Hematopoietic multipotent progenitor cell treated with erythropoietin and hydrocortisone succinate and interleukin-3 and kit ligand, for 8 days (in vitro differentiated cells): ENCODE measurements around the gene PPM1A.

Experiments
- DNase-seq: peaks from one replicate; pipeline ENCODE4 v3.0.0-alpha.2; 2015

Gene PPM1A

DNA sequence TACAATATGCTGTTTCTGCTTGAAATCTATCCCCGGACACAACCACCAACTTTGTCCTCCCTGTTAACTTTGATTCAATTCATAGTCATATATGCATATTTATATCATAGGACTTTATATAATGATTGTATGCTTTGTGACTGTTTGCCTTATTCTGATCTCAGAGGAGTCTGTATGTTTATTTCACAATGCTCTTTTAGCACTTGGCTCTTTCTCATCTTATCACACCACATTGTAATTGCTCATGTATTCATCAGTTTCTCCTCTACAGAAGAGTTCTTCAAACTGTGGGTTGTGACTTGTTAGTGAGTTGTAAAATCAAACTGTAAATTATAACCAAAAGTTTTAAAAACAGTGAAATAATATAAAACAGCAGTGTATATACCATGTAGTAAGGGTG lies 21.7 kb upstream of the PPM1A start:
- DNase-seq = no peak

DNA sequence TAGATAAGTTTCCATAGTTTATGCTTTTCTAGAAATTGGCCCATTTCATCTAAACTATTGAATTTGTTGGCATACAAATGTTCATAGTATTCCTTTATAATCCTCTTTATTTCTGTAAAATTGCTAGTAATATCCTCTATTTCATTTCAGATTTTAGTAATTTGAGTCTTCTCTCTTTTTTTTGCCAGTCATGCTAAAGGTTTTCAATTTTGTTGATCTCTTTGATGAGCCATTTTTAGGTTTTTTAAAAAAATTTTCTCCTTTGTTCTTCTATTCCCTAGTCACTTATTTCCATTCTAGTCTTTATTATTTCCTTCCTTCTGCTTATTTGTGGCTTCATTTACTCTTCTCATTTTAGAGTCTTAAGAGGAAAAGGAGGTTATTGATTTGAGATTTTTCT lies 19.4 kb upstream of the PPM1A start:
- DNase-seq = no peak

DNA sequence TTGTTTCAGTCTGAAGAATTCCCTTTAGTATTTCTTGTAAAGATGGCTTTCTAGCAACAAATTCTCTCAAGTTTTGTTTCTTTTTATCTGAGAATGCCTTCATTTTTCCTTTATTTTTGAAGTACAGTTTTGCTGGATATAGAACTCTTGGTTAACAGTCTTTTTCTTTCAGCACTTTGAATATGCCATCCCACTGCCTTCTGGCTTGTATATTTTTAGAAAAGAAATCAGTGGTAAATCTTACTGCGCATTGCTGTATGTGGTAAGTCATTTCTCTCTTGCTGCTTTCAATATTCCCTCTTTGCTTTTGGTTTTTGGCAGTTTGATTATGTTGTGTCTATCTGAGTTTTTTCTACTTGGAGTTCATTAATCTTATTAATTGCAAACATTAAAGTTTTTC lies 16.8 kb upstream of the PPM1A start:
- DNase-seq = no peak

DNA sequence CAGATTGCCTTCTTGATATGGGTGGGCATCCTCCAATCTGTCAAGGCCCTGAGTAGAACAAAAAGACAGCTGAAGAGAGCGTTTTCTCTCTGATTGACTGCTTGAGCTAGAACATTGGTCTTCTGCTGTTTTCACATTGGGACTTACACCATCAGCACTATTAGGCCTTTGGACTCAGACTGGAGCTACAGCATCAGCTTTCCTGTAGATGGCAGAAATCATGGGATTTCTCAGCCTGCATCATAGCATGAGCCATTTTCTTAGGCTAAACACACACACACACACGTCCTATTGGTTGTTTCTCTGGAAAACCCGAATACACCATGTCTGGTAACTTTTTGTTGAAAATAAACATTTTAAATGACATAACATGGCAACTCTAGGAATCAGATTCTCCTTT lies 15.8 kb upstream of the PPM1A start:
- DNase-seq = no peak

DNA sequence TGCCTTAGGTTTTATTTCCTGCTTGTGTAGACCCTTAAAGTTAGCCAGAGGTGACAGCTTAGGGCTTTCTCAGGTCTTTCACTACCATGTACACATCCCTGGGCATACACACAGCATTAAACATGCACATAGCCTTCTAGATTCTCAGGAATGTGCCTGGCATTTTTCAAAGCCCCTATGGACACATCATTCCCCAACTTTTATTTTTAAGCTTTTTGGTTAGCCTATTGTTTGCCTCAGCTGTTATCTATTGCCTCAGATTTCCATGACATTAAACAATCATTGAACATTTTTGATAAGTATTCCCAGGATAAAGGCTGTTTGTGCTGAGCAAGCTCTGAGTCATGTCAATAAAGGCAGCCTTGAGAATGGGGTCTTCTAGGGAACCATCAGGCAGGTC lies 15.1 kb upstream of the PPM1A start:
- no peak for DNase-seq

DNA sequence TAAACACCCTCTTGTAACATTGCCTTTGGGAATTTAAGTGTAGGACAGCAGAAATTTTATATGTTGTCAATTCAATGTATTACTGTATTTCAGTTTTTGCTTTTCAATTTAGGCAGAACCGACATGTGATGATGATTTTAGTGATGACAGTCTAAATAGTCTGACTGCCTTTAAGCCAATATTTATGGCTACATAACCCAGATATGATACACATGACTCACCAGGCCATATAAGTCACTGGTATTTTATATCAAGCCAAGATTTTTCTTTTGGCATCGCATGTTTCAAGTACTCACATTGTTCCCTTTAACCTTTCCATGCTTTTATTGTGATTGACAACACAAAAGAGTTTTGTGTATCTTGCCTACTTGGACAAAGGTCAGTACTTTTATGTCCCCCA lies 13.6 kb upstream of the PPM1A start:
- DNase-seq = no peak

DNA sequence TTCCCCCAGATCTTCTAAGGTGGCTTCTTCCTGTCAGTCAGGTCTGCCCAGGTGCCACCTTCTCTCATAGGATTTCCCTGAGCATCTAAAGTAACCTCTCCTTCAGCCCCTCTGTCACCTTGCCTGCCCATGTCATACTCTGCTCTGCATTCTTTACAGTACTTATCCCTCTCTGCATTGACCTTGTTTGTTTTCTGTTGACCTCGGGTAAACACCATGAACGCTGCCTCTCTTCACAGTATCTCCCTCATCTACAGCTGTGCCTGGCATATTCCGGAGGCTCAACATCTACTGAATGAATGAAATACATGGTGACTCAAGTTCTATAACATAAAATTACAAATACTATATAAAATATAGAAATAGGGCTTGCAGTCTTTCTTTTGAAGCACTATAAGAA lies 10.1 kb upstream of the PPM1A start:
- no peak for DNase-seq

DNA sequence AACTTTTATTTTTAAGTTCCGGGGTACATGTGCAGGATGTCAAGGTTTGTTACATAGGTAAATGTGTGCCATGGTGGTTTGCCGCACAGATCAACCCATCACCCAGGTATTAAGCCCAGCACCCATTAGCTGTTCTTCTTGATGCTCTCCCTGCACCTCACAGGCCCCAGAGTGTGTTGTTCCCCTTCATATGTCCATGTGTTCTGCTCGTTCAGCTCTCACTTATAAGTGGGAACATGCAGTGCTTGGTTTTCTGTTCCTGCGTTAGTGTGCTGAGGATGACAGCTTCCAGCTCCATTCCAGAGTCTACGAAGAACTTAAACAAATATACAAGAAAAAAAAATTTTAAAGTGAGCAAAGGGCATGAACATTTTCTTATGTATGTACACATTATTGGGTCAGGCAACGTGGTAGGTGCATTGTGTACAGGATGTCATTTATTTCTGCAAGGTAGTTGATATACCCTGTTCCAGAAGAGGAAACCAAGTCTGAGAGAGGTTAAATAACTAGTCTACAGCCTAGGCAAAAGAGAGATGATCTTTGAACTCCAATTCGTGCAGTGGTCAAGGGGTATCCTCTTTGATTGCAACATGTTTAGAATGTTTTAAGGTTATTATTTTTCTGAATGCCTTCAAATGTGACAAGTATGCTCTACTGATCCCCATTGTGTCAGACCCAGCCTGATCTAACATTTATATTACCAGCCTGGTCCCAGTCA lies 8.7 kb upstream of the PPM1A start:
- DNase-seq = no peak

DNA sequence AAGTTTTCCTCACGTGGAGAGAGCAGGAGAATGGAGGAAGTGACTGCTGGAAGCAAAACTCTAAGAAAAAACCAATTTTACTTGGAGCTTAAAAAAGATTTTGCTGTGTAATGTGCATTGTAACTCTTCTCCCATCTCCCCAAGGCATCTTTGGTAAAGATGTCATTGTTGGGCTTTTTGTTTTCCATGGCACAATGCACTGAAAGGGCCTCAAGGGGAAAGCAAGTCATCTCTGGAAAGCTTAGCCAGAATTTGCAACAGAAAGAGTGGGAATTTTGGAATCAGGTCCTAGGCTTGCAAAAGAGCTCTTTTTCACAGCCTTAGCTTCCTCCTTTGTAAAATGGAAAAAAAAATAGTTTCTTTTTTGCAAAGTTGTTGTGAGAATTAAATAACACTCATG lies 7.9 kb upstream of the PPM1A start:
- no peak for DNase-seq

DNA sequence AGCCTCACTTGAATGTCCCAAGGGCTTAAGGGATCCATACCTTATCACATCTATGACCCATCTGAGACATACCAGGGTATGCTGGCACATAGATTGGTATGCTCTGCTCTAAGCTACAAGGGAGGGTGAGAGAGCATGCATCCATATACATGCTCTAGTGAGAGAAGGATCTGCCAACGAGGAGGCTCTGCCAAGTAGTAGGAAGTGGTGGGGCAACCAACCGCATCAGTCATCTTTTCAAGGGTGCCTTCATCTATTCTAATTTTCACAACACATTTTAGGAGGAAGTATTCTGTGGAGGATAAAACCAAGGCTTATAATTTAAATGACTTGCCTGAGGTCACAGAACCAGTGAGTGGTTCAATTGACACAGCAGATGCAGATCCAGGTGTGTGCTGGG lies 6.6 kb upstream of the PPM1A start:
- no peak for DNase-seq

DNA sequence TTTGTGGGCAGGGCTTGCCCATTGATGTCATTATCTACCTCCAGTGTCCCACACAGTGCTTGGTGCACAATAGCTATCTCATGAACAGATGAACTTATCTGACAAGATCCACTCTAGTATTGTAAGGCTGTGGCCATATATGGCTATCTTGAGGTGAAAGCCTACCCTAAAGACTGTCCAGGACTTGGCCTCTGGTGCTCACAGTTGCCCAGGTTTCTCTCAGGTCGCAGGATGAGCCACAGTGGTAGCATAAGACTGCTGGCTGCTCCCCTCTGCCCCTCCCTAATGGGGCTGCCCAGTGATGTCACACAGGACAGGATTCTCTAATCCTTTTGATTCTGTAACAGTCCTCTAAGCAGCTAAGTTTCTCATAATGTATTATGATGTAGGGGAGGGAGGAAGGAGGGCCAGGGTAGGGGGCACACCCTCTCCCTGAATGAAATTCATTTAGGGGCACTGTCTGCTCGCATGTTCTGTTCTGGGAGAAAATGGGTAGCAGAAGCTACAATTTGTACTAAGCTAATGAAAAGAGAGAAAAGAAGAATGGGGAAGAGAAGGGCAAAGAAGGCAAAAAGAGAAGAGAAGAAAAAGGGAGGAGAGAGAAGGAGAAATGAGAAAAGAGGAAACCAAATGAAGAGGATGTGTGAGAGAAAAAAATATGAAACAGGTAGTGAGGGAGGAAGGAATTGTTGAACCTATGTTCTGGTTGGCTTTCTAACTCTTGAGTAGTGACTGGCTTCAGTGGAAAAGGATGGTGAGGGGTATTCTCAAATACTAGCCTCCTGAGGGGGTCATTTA lies 3.4 kb upstream of the PPM1A start:
- peak; percentile 85 for DNase-seq

DNA sequence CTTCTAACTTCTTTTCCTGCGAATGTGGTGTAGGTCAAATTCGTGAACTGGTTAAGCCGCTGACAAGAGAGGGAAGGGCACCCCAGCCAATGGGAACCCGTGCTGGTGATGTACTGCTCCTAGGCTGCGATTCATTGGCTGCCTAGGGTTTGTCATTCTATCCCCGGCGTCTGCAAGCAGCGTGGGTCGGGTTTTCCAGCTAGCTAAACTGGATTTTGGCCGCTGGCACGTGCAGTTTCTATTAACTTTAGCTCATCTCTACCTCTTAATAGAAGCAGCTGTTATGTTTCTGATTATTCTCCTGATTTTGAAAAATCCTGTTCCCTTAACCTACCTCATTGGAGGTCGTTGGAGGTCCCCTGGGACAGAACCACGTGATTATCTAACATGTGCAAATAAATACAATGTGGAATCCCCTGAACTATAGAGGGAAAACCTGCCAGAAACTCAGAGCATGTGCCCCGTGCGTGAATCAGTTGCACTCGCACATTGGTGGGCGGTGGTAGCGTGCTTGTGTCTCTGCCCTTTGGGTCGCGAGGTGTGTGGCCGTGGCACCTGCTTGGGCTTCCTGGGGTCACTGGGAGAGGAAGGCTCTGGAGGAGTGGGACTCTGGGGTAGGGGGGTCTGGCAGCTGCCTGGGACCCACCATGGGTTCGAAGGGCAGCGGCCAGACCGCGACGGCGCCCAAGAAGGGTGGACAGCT lies 876 bp upstream of the PPM1A start:
- peak; percentile 95 for DNase-seq

DNA sequence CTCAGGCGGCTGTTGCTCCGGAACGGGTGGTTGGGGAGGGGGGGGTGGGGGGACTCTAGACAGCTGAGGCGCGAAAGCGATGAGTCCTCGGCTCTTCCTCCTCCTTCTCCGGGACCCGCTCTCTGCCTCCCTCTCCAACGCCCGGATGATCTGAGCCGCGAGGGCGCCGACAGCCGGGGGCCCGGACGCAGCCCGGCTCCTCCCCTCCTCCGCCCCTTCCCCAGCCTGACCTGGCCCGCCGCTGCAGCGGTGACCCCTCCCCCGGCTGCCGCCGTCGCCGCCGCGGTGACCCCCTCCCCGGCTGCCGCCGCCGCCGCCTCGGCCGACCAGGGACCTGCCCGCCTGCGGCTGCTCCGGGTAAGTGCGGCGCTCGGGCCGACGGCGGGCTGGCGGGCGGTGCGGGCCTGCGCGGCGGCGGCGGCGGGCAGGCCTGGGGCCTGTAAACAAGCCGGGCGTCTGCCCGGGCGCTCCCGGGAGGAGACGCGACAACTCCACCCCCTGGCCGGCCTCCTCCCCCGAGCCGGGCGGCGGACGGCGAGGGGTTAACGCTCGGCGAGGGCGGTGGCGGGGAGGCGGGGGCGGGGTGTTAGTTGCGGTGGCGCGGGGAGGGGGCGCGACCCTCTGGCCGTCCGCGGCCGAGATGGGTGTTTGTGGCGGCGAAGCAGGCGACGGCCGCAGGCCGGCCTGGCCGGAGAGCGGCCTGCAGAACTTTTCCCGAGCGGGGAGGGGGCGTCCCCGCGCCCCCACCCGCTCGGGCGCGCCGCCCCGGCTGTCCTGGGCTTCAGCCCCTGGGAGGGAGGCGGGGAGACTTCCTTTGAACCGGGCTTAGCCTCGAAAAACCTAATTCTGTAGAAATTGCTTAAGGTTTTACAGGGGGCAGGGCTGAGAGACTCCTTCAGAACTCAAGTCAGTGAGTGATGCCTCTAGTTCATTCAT lies 568 bp downstream of the PPM1A start:
- peak; percentile 77 for DNase-seq

DNA sequence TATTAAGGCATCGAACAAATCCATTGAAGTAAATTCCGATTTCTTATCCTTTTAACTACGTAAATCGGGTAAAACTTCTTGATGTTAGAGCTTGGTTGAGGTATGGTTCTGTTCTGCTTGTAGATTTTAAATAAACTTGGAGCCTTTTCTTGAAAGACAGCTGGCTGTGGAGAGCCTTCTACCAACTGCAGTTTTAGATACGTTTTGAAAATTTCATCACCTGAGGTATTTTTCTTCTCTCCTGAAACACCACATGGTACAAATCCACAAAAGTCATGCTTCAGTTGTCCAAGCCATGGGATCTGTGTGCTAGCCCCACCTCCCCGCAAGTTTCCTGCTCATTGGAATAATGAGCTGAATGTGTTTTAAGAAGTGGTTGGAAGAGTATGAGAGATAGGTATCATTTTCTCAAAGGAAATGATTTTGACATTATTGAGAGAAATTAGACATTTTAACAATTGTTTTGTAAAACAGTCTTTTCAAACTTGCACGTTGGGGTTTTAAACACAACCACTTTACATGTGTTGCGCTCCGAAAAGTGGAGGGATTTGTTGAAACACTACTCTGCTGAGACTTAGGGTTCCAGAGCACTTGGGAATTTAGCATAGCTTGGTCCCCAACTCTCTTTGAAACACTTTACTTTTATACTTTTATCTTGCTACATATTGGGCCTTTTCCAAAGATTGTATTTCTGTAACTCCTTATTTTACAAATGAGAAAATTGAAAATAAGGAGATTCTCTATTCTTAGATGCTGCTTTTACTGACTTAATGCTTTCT lies 1.4 kb downstream of the PPM1A start:
- peak; percentile 35 for DNase-seq

DNA sequence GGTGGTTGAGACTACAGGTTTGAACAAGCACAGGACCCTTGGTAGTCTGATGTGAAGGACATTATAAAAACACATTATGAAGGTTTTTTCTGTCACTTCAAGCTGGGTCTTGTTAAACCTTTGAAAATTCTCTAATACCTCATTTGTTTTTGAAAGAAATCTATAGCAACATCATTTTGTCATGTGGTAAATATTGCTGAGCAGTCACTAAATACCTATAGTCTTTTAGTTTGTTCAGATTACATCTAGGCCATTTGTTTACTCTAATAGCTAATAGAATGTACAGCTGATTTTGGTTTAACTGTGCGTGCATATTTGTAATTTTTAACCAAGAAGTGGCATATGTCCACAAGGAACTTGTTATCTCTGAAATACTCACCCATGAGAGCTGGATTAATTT lies 2.9 kb downstream of the PPM1A start:
- no peak for DNase-seq

DNA sequence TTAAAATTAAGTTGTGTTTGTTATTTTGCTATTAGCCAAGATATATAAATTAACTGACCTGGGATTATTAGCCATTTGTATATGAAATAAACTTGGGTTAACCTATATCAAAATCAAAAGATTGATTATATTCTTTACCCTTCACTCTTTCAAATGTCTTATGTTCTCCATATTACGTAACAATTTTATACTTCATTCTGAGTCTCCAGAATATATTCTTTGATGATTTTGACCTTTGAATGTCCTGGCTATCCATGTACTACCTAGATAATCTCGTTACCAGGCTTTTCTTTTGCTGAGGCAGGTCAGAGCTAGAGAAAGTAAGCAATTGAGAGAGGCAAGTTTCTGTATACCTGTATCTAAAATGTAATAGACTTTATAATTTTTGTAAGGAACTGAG lies 3.6 kb downstream of the PPM1A start:
- DNase-seq = no peak

DNA sequence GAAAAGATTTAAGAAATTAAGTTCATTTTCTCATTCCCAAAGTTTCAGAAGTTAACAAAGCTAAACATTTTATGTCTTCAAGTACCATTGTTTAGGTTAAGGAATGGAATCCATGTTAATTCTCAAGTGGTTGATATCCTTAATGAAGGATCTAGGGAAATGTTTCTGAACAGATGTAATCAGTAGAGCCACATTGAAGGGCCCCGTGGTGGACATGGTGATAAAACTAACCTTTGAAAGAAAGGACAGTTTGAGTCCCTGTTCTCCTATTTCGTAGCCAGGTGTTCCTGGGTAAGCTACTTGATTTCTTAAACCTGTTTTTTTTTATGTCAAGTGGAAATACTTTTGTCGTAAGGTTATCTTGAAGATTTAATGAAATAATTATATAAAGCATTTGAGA lies 4.6 kb downstream of the PPM1A start:
- DNase-seq = peak; percentile 65

DNA sequence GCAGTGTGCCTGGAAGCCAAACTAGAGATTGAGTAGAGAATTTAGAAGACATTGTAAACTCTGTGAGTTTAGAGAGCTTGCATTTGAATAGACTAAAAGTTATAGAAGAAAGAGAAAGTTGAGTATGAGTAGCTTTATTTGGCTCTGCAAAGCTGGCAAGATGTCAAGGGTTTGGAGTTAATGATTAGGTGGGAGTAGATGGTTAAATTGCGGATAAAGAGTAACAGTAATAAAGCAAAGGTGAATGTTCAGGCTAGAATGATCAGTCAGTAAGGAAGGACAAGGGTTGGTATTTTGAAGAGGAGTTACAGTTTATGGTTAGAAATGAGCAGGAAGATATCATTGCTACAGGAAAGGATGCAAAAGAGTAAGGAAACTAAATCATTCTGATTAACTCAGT lies 5.2 kb downstream of the PPM1A start:
- peak; percentile 24 for DNase-seq

DNA sequence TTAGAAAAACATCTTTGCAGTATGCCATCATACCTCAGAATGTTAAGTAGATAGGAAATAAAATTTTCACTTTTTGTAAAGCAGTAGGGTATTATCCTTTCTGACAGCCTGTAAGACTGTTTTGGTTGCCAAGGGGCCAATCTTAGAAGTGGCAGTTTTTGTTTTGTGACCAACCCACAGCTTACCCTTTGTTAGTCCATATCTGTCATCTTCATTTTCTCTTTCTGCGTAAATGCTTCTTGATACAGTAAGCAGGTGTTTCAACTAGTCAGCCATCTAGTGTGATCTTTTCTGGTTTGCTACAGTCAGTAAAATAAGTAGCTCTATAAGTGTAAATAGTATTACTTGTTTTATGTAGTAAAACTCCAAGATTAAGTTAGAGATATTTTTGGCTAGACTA lies 8.8 kb downstream of the PPM1A start:
- DNase-seq = peak; percentile 31

DNA sequence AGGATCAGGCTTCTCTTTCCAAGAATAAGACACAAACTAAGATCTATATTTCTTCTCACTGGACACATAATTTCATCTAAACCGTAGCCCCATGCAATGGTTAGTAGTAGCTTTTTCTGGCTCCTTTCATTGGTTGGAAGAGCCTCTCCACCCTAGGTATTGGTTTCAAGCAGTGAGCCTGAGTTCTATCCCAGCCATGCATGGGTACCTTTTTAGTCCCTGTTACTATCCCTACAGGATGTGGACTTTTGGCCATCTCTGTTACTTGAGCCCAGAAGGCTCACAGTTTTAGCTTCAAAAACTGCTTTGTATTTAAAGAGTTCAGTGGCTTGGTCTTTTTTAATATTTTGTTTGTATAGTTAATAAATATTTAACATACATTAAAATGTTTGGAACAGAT lies 16.1 kb downstream of the PPM1A start:
- no peak for DNase-seq

DNA sequence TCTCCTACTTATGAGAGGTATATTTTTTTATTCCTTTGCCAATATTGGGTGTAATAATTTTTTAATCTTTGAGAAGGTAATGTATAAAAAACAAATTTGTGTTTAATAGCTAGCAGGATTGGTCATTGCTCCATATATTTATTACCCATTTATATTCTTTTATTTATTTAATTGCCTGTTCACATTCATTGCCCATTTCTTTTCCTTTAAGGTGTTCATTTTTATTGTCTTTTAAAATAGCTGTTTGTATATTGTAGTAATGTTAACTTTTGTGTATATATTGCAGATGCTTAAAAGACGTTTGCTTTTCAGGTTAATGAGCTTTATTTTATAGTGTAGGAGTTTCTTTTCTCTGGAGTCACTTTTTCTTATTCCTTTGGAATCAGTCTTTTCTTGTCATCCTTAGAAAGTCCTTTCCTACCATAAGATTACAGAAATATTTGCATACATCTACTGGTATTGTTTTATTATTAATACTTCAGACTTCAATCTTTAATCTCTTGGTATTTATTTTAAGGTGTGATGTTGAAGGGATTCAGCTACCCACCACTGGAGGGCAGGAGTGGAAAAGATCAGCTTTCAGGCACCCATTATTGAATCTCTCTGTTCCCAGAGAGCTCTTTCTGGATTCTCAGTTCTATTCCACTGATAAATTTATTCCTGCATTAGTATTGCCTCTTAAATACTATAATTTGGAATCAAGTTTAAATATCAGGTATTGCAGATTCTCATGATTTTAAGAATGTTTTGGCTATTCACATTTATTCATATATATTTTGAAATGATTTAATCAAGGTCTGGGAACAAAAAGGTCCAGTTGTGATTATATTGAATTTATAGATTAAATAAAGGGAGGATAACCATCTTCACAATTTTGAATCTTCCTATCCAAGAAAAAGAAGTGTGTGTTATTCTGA lies 17.3 kb downstream of the PPM1A start:
- DNase-seq = peak; percentile 62
